MM.1S (cell line): ENCODE results near the gene JAG2.

Experiments used
- CTCF ChIP-seq: fragments of 300-600 bp; sonication (generic); IDR thresholded peaks from 2 replicates; pipeline ENCODE4 v1.5.1; 2016; ENCODE audit warnings: antibody characterized with exemption, low read length, mixed read lengths
- EZH2 ChIP-seq: fragments of 300-600 bp; sonication (generic); optimal IDR thresholded peaks from 2 replicates; pipeline ENCODE3; 2017; ENCODE audit warnings: low read depth, mild to moderate bottlenecking, antibody characterized with exemption, low read length, mixed read lengths

GRCh38 chr14:105179191-105179590 lies 10.6 kb upstream of the JAG2 start:
- TF ChIP-seq CTCF (no peak), EZH2 (no peak)
